Measurements from ENCODE around the gene PDSS2.

Gene PDSS2

GRCh38 chr6:107114926-107115694 lies 344.3 kb downstream of the PDSS2 start, which contains the start of gene BEND3:
TSS of gene BEND3 (minus strand) at chr6:107115515. CDS start at chr6:107099285, 16,230 bp downstream.
- DNase-seq: no peak

- DNase-seq: peak; percentile 81
Measured at GRCh38 chr6:107114213-107114925, 345.0 kb downstream of the PDSS2 start.

- no peak for DNase-seq
Measured at GRCh38 chr6:107110200-107110599, 349.2 kb downstream of the PDSS2 start.

- DNase-seq: no peak
Measured at GRCh38 chr6:107108201-107108890, 351.0 kb downstream of the PDSS2 start.

- DNase-seq: no peak
Measured at GRCh38 chr6:107107791-107108190, 351.6 kb downstream of the PDSS2 start.

GRCh38 chr6:107106165-107106564 lies 353.2 kb downstream of the PDSS2 start:
- no peak for DNase-seq

- no peak for DNase-seq
Measured at GRCh38 chr6:107105511-107106116, 353.8 kb downstream of the PDSS2 start.

- DNase-seq: no peak
Measured at GRCh38 chr6:107103082-107103481, 356.3 kb downstream of the PDSS2 start.

All from T1000 (cell line).